Fibroblast of lung (primary cell): ENCODE measurements around the gene TACR1. TPM values are rescaled to one million over a fixed set of nuclear protein-coding genes. Genes with fewer than 3 reads are reported as not detected.

Source experiments
- DNase-seq, 2 donors: peaks; one replicate each; pipeline versions ENCODE4 v3.0.0 to v3.0.0-alpha.2; 2010; ENCODE audit warnings: low read depth in 2 of 2
- H2AFZ ChIP-seq: 2 replicates; pipeline ENCODE4 v1.5.1; 2012; ENCODE audit warnings: low read length, control low read depth, inconsistent platforms
- H3K27ac ChIP-seq: 2 replicates; pipeline ENCODE4 v1.5.1; 2011; ENCODE audit warnings: low read length, control low read depth; ENCODE audit not compliant: insufficient read depth
- H3K27me3 ChIP-seq: 2 replicates; pipeline ENCODE4 v1.5.1; 2011; ENCODE audit warnings: mild to moderate bottlenecking, low read length; ENCODE audit not compliant: control insufficient read depth, insufficient read depth
- H3K36me3 ChIP-seq: 2 replicates; pipeline ENCODE4 v1.5.1; 2011; ENCODE audit warnings: low read length; ENCODE audit not compliant: control insufficient read depth, insufficient read depth
- H3K4me1 ChIP-seq: 2 replicates; pipeline ENCODE4 v1.5.1; 2011; ENCODE audit warnings: low read length; ENCODE audit not compliant: control insufficient read depth, insufficient read depth; ENCODE audit errors: extremely low read depth
- H3K4me2 ChIP-seq: 2 replicates; pipeline ENCODE4 v1.5.1; 2011; ENCODE audit warnings: low read length, control low read depth; ENCODE audit not compliant: insufficient read depth; ENCODE audit errors: extremely low read depth
- H3K4me3 ChIP-seq, 4 experiments: fragments of 200-600 bp in 1 of 4; sonication (generic) in 1 of 4; replicated peaks in 1 of 4; 2 replicates each; pipeline ENCODE4 v1.5.1; 2011 to 2016; ENCODE audit warnings: low read length in 4 of 4, low read depth in 3 of 4, mild to moderate bottlenecking in 3 of 4, control low read depth in 2 of 4, inconsistent platforms in 1 of 4, mixed read lengths in 1 of 4; ENCODE audit not compliant: insufficient read depth in 1 of 4; ENCODE audit errors: control extremely low read depth in 1 of 4
- H3K79me2 ChIP-seq: 2 replicates; pipeline ENCODE4 v1.5.1; 2012; ENCODE audit warnings: mild to moderate bottlenecking, low read length, inconsistent platforms; ENCODE audit not compliant: control insufficient read depth, insufficient read depth
- H3K9ac ChIP-seq: 2 replicates; pipeline ENCODE4 v1.5.1; 2011; ENCODE audit warnings: mild to moderate bottlenecking, low read length, control low read depth; ENCODE audit not compliant: insufficient read depth
- H3K9me3 ChIP-seq: 2 replicates; pipeline ENCODE4 v1.5.1; 2012; ENCODE audit warnings: low read depth, low read length; ENCODE audit not compliant: control insufficient read depth, insufficient read depth
- H4K20me1 ChIP-seq: 2 replicates; pipeline ENCODE4 v1.5.1; 2011; ENCODE audit warnings: low read length; ENCODE audit not compliant: control insufficient read depth, insufficient read depth; ENCODE audit errors: extremely low read depth
- EZH2 ChIP-seq: IDR thresholded peaks from 2 replicates; pipeline ENCODE4 v1.5.1; 2012; ENCODE audit warnings: low read length, control low read depth, mild to moderate bottlenecking; ENCODE audit errors: missing control alignments
- polyA plus RNA-seq, 2 donors: library from polyadenylated mRNA; depleted of rRNA in 1 of 2; stranded (reverse) in 1 of 2; unstranded in 1 of 2; fragments of >200 nt; gene quantifications; 2 replicates each; pipeline ENCODE4 v1.2.1, GENCODE V29; 2011 to 2012; ENCODE audit warnings: missing spikeins in 1 of 2
- total RNA-seq: library from RNA; depleted of rRNA; stranded (reverse); fragments of >200 nt; gene quantifications from 2 replicates; pipeline ENCODE4 v1.2.1, GENCODE V29; 2014
- TF ChIP-seq, protein P1 (sequence below), 2 donors: IDR thresholded peaks in 1 of 2; conservative IDR thresholded peaks in 1 of 2; 1 replicate in 1 of 2; 2 replicates in 1 of 2; pipeline ENCODE4 v1.5.1; 2011 to 2012; ENCODE audit warnings: low read length in 2 of 2, control low read depth in 1 of 2, inconsistent platforms in 1 of 2, low read depth in 1 of 2, mild to moderate bottlenecking in 1 of 2

The TACR1 gene
- total and polyA plus RNA-seq, 2 donors (not counting 1 experiment from before 2014, with no cell fraction given), result 0.05 to 0.17 TPM

- Histone ChIP-seq H2AFZ (no peak overlapping the region), H4K20me1 (no peaks in the 10 kb centered on the region), H3K36me3 (no peaks in the 10 kb centered on the region), H3K4me2 (no peak overlapping the region), H3K4me1 (peaks cover 2% of the 10 kb centered on the region), H3K27ac (no peak overlapping the region), H3K27me3 (peaks cover 3% of the 10 kb centered on the region), H3K9ac (no peak overlapping the region), H3K79me2 (no peaks in the 10 kb centered on the region), H3K4me3 (no peak overlapping the region), H3K9me3 (no peaks in the 10 kb centered on the region)
- TF ChIP-seq, protein P1, sequence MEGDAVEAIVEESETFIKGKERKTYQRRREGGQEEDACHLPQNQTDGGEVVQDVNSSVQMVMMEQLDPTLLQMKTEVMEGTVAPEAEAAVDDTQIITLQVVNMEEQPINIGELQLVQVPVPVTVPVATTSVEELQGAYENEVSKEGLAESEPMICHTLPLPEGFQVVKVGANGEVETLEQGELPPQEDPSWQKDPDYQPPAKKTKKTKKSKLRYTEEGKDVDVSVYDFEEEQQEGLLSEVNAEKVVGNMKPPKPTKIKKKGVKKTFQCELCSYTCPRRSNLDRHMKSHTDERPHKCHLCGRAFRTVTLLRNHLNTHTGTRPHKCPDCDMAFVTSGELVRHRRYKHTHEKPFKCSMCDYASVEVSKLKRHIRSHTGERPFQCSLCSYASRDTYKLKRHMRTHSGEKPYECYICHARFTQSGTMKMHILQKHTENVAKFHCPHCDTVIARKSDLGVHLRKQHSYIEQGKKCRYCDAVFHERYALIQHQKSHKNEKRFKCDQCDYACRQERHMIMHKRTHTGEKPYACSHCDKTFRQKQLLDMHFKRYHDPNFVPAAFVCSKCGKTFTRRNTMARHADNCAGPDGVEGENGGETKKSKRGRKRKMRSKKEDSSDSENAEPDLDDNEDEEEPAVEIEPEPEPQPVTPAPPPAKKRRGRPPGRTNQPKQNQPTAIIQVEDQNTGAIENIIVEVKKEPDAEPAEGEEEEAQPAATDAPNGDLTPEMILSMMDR (conservative IDR thresholded peaks at IDR 0.05 in 1 of 2, IDR thresholded peaks at IDR 0.05 in 1 of 2; ENCODE audit: low read depth in 1 of 2, low read length in 2 of 2), result no peak
- no peak for TF ChIP-seq EZH2
- DNase-seq, result no peak
Observed at GRCh38 chr2:75135776-75136400, 63.4 kb downstream of the TACR1 start.

GRCh38 chr2:75134860-75135259 is 64.5 kb downstream of the TACR1 start:
- peaks cover 2% of the 10 kb centered on the region for H3K4me1 ChIP-seq

GRCh38 chr2:75133621-75134570 is 65.4 kb downstream of the TACR1 start:
- no peak for TF ChIP-seq EZH2
- TF ChIP-seq, protein P1 (conservative IDR thresholded peaks at IDR 0.05 in 1 of 2, IDR thresholded peaks at IDR 0.05 in 1 of 2; ENCODE audit: low read depth in 1 of 2, low read length in 2 of 2), result no peak
- H3K9ac ChIP-seq, result no peak overlapping the region
- H2AFZ ChIP-seq, result peak overlapping the region; percentile 66
- H3K9me3 ChIP-seq, result no peaks in the 10 kb centered on the region
- no peak overlapping the region for H3K4me2 ChIP-seq
- DNase-seq, result no peak
- H3K79me2 ChIP-seq, result no peaks in the 10 kb centered on the region
- no peaks in the 10 kb centered on the region for H3K27me3 ChIP-seq
- H3K4me1 ChIP-seq, result peaks cover 2% of the 10 kb centered on the region
- H4K20me1 ChIP-seq, result no peaks in the 10 kb centered on the region
- no peaks in the 10 kb centered on the region for H3K36me3 ChIP-seq
- no peak overlapping the region for H3K27ac ChIP-seq
- H3K4me3 ChIP-seq, result no peak overlapping the region

More at GRCh38 chr2:75134860-75135259, 64.5 kb downstream of the TACR1 start:
- Histone ChIP-seq H3K9ac (no peak overlapping the region), H3K27ac (no peak overlapping the region), H3K4me3 (no peak overlapping the region), H4K20me1 (no peaks in the 10 kb centered on the region), H3K36me3 (no peaks in the 10 kb centered on the region), H3K4me2 (no peak overlapping the region), H3K27me3 (no peaks in the 10 kb centered on the region), H2AFZ (no peak overlapping the region), H3K79me2 (no peaks in the 10 kb centered on the region), H3K9me3 (no peaks in the 10 kb centered on the region)
- TF ChIP-seq EZH2, result no peak
- TF ChIP-seq, protein P1 (conservative IDR thresholded peaks at IDR 0.05 in 1 of 2, IDR thresholded peaks at IDR 0.05 in 1 of 2; ENCODE audit: low read depth in 1 of 2, low read length in 2 of 2), result no peak
- DNase-seq, result peak in 1 of 2 donors; percentile 8
